ENCODE data around the gene NUBP1. TPM values are rescaled to one million over a fixed set of nuclear protein-coding genes. Genes with fewer than 3 reads are reported as not detected.

Gene NUBP1
- total and polyA plus RNA-seq, 9 of the 15 experiments (the other 6 are each of a cell fraction or from before 2014, with no cell fraction given), result 17.2 to 55.1 (median 35.6) TPM

GRCh38 chr16:10738231-10739077 is 5.2 kb upstream of the NUBP1 start (continued):
- TF ChIP-seq BACH1 (tag; IDR thresholded peaks at IDR 0.05) (peak; percentile 50; the same call in 1 of the 2 replicates), KLF1 (tag; IDR thresholded peaks at IDR 0.05) (no peak), TCF3 (CRISPR knock-in tag; IDR thresholded peaks at IDR 0.05) (peak; percentile 44), JUND (IDR thresholded peaks at IDR 0.05; ENCODE audit: borderline replicate concordance, low read depth, low read length) (peak; percentile 96), JUND (tag; IDR thresholded peaks at IDR 0.05; ENCODE audit: borderline replicate concordance, low read depth, low read length) (peak; percentile 92), ZFP36 (IDR thresholded peaks at IDR 0.05; ENCODE audit: low read depth, low read length, partially characterized antibody) (peak; percentile 93), SMARCC2 (IDR thresholded peaks at IDR 0.05; ENCODE audit: low read depth) (peak; percentile 84), DPF2 (IDR thresholded peaks at IDR 0.05) (peak; percentile 94), ZNF668 (CRISPR knock-in tag; IDR thresholded peaks at IDR 0.05) (no peak), SRSF7 (optimal IDR thresholded peaks at IDR 0.05; ENCODE audit: low read depth, low read length) (no peak), ZNF644 (tag; IDR thresholded peaks at IDR 0.05; ENCODE audit: low read depth) (peak; percentile 50; the same call in 1 of the 2 replicates), GABPB1 (CRISPR knock-in tag; IDR thresholded peaks at IDR 0.05) (peak; percentile 46; the same call in 1 of the 2 replicates), NR2C2 (CRISPR knock-in tag; IDR thresholded peaks at IDR 0.05) (no peak; the same call in 1 of the 2 replicates), NR2C2 (tag; IDR thresholded peaks at IDR 0.05) (peak; percentile 92), ATF7 (IDR thresholded peaks at IDR 0.05) (peak; percentile 86), MEIS2 (IDR thresholded peaks at IDR 0.05; ENCODE audit: partially characterized antibody) (peak; percentile 67), ADNP (tag; IDR thresholded peaks at IDR 0.05) (peak; percentile 84), EP300 (IDR thresholded peaks at IDR 0.05; ENCODE audit: low read length) (peak; percentile 60), RCOR1 (IDR thresholded peaks at IDR 0.05; ENCODE audit: borderline replicate concordance in 1 of 2, low read depth in 2 of 2, low read length in 2 of 2) (peak in 1 of 2 experiments; percentile 71; a peak in 2 of 4 replicates), PRDM10 (IDR thresholded peaks at IDR 0.05; ENCODE audit: partially characterized antibody) (peak; percentile 4), FOSL1 (tag; conservative IDR thresholded peaks at IDR 0.05) (peak; percentile 97)
- TF ChIP-seq, protein P1, sequence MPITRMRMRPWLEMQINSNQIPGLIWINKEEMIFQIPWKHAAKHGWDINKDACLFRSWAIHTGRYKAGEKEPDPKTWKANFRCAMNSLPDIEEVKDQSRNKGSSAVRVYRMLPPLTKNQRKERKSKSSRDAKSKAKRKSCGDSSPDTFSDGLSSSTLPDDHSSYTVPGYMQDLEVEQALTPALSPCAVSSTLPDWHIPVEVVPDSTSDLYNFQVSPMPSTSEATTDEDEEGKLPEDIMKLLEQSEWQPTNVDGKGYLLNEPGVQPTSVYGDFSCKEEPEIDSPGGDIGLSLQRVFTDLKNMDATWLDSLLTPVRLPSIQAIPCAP (CRISPR knock-in tag; IDR thresholded peaks at IDR 0.05; ENCODE audit: borderline replicate concordance), result no peak

All from K562 (cell line).